HK-2 (cell line): Measurements from ENCODE around the gene YTHDC2.

Experiments
- DNase-seq: peaks from one replicate; pipeline ENCODE4 v3.0.0-alpha.2; 2018; ENCODE audit not compliant: unreplicated experiment

Gene YTHDC2

DNA sequence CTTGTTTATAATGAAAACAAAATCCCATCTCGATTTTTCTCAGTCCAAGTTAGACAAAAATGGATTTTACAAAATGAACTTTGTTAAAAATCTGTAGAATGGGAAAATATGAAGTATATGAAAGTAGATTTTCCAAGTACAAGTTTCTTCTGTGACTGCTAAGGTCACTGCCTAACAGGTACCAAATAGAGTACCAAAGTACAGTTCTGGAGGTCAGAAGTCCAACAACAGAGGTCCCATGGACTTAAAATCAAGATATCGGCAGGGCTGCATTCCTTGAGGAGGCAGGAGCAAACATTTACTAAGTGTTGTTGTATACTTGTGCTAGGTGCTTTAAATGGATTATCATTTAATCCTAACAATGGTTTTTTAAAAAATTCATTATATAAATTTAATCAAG lies 5.9 kb downstream of the YTHDC2 start:
- DNase-seq, result no peak

DNA sequence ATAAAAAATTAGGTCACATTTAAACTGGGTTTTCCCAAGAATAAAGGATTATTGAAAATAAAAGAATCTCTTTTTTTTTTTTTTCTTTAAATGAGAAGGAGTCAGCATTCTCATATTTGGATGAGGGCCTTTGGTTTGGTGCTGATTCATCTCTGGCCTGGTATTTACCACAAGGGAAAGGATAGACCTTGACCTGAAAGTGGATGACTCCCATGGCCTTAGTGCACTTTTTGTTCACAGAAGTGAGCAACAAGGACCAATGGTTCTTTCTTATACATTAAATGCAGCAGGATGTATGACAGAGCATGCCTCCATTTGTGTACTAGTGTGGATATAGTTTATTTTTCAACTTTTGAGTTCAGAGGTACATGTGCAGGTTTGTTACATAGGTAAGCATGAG lies 6.9 kb downstream of the YTHDC2 start:
- no peak for DNase-seq

DNA sequence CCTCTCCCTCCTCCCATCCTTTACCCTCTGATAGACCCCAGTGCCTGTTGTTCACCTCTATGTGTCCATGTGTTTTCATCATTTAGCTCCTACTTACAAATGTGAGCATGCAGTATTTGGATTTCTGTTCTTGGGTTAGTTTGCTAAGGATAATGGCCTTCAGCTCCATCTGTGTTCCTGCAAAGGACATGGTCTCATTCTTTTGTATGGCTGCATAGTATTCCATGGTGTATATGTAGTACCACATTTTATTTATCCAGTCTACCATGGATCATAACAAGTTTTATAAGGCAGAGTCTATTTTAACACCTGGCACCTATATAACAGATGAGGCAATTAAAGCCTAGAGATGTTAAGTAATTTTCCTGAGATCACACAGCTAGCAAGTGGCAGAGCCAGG lies 7.4 kb downstream of the YTHDC2 start:
- DNase-seq, result no peak

DNA sequence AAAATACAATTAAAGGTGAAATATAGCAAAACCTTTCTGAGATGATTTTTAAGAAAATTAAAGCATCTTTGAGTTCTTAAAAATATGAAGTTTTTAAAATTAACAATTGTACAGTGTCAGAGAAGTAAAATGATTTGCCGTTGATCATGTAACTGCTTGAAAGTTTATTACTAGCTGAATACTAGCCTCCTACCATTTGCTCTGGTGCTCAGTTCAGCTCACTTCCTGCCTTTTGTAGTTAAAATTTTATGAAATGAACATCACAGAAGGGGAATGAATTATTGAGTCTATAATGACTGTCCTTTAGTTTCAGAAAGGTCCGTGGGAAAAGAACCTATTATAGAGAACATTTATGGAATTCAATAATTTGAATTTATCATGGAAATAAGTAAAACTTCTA lies 9.7 kb downstream of the YTHDC2 start:
- DNase-seq, result no peak

DNA sequence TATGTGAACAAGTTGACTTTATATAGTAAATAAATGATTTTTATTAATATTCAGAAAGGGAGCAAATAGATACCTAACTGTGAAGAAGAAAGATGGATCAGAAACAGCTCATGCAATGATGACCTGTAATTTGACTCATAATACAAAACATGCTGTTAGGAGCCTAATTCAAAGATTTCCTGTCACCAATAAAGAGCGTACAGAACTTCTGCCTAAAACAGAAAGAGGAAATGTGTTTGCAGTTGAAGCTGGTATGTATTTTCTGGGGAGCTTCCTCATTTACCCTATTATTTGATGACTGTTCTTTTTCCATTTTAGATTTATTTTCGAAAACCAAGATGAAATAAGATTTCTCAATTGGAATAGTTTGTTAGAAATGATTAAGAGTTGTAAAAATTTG lies 11.4 kb downstream of the YTHDC2 start:
- DNase-seq, result no peak

DNA sequence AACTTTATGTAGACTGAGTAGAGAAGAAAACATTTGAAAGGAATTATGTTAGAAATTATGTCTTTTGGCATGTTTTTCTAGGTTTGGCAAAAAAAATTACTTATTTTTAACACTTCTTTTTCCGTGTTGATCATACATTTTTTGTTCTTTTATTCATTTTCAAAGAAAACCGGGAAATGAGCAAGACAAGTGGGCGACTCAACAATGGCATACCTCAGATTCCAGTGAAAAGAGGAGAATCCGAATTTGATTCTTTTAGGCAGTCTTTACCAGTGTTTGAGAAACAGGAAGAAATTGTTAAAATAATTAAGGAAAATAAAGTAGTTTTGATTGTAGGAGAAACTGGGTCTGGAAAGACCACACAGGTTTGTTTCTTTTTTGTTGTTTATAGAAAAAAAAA lies 12.9 kb downstream of the YTHDC2 start:
- DNase-seq, result no peak

DNA sequence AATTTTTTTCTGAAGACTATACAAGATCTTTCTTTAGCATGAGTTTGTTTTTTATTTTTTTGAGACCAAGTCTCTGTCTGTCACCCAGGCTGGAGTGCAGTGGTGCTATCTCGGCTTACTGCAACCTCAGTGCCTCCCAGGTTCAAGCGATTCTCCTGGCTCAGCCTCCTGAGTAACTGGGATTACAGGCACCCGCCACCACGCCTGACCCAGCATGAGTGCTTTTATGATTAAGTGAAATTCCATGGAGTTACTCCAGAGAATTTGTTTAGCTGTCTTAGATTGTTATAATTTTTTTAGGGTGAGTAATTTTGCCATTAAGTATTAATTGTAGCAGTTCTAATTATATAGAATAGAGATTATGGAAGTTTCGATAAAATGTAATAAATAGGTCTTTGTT lies 14.3 kb downstream of the YTHDC2 start:
- DNase-seq, result no peak

DNA sequence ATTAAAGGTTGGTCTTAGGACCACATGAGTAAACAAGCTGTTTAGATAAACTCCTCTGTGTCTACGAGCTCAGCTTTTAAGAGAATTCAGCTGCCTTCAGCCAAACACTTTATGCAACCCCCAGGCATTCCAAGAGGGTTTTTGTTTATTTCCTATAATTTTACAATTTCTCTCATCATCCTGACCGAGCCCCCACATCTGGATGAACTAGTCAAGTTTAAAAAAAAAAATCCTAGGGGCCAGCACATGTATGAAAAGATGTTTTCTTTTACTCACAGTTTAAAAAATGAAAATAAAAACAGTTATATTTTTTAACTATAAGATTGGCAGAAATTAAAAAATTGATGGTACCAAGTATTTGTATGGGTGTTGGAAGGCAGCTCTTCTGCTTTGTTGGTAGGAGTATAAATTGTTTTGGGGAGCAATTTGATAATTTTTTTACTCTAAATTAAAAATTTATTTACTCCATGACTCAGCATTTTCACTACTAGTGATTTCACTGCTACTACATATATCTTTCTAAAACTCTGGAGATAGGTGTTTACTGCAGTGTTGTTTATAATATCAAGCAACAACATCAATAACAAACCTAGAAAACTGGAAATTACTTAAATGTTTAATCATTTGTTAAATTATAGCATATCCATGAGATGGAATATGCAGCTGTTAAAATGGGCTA lies 18.1 kb downstream of the YTHDC2 start:
- DNase-seq, result no peak

DNA sequence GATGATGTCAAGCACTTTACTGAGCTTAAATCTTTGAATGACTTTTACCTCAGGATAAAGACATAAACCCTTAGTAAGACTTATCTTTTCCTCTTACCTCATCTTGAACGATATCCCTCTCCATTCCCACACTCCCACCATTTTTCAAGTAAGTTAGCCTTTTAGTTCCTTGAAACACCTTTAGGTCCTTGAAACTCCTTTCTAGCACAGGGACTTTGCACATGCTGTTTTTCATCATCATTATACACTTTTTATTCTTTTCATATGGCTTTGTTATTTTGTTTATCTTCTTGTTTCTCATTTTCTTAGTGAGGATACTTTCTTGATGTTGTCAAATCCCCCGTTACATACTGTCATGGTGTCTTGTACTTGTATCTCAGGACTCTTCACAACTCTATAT lies 24.8 kb downstream of the YTHDC2 start:
- DNase-seq, result no peak

DNA sequence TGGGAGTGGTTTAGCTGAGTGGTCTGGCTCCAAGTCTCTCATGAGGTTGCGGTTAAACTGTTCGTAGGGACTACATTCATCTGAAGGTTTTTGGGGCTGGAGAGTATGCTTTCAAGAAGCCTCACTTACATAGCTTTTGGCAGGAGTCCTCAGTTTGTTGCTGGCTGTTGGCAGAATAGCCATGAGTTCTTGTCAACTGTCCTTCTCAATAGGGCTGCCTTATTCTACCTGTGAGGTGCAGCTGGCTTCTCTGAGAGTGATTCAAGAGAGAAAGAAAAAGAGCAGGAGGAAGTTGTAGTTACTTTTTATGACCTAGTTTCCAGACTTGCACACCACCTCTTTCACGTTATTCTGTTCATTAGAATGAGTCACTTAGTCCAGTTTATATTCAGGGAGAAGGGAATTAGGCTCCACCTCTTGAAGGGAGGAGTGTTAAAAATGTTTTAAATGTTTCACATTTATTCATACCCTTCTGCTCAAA lies 33.2 kb downstream of the YTHDC2 start:
- DNase-seq, result no peak

DNA sequence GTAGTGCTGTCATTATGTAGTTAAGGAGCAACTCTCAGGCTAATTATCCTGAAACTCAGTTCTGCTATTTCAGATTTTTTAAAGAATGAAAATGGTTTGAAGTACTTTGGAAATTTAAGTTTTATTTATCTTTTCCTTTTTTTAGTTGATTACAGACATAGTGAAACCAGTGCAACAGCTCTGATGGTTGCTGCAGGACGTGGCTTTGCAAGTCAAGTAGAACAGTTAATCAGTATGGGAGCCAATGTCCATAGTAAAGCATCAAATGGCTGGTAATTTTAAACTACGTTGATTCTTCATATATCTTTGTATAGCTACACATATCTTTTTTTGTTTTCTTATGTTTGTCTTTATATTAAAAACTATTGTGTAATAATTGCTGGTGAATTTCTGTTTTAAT lies 34.9 kb downstream of the YTHDC2 start:
- DNase-seq, result no peak

DNA sequence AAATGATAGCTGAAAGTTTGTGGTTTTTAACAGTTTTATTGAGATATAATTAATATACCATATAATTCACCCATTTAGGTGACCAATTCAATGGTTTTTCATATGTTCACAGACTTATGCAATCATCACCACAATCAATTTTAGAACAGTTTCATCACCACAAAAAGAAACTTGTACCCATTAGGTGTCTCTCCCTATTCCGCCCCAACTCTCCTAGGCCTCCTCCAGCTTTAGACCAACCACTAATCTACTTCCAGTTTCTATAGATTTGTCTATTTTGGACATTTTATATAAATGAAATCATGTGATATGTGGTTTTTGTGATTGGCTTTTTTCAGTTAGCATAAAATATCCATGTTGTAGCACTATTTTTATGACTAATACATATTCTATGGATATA lies 38.6 kb downstream of the YTHDC2 start:
- no peak for DNase-seq

DNA sequence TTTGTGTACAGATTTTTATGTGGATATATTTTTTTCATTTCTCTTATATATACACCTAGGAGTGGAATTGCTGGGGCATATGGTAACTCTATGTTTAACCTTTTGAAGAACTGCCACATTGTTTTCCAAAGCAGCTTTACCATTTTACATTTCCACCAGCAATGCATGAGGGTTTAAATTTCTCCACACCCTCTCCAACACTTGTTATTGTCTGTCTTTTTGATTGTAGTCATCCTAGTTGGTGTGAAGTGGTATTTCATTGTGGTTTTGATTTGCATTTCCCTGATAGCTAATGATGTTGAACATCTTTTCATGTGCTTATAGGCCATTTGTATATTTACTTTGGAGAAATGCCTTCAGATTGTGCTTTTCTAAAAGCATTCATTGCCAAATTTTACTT lies 39.1 kb downstream of the YTHDC2 start:
- no peak for DNase-seq

DNA sequence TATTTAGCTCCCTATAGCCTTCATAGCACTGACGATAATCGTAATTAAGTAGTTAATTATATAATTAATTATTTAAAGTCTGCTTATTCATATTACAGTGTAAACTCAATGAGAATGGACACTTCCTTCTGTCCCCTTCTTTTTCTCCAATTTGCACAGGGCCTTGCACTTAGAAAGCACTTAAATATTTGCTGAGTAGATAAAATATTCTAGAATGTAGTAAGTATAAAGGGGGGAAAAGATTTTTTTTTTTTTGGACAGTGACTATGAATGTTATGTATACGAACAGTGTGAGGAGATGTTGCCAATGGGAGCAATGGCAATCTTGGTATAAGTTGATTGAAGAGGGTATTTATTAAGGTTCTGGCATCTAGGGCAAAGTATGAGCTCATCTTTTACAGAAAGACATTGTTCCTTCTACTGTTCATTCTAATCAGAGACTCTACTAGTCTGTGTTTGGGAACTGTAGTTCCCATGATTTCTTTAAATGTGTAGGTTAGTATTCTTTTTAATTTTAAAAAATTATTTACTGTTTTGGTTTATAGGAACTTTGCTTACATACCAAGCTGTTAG lies 49.4 kb downstream of the YTHDC2 start:
- DNase-seq, result no peak

DNA sequence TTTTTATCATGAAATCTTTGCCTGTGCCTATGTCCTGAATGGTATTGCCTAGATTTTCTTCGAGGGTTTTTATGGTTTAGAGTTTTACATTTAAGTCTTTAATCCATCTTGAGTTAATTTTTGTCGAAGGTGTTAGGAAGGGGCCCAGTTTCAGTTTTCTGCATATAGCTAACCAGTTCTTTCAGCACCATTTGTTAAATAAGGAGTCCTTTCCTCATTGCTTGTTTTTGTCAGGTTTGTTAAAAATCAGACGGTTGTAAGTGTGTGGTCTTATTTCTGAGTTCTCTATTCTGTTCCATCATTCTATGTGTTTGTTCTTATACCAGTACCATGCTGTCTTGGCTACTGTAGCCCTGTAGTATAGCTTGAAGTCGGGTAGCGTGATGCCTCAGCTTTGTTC lies 55.9 kb downstream of the YTHDC2 start:
- no peak for DNase-seq

DNA sequence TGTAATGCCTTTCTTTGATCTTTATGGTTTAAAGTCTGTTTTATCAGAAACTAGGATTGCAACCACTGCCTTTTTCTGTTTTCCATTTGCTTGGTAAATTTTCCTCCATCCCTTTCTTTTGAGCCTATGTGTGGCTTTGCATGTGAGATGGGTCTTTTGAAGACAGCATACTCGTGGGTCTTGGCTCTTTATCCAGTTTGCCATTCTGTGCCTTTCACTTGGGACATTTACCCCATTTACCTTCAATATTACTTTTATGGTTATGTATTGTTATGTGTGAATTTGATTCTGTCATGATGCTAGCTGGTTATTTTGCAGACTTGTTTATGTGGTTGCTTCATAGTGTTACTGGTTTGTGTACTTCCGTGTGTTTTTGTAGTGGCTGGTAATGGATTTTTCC lies 59.2 kb downstream of the YTHDC2 start:
- no peak for DNase-seq

DNA sequence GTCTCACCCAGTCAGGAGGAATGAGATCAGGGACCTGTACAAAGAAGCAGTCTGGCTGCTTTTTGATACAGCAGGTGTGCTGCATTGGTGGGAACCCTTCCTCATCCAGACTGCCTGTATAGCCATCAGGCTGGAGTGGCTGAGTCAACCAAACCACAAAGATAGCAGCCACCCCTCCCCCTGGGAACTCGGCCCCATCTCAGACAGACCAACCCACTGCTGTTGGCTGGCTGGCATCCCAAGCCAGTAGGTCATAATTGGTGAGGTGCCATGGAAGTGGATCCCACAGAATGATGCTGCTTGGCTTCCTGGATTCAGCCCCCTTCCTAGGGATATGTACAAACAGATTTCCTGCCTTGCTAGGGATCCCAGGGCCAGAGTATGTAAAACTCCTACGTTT lies 60.9 kb downstream of the YTHDC2 start:
- peak; percentile 74 for DNase-seq

DNA sequence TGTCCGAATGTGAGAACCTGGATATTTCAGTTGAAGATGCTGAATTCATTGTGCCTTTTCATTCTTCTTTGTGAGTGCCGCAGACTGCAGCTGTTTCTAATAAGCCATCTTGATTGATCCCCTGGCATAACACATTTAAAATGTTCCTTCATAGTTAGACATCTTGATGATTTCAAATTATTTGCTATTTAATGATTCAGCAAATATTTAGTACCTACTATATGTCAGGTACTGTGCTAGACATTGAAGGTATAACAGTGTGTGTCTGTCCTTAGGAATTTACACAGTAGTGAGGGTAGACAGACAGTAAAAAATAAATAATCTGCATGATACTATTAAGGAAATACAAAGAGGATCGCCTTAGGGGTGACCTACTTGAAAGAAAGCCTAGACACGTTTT lies 61.6 kb downstream of the YTHDC2 start:
- no peak for DNase-seq

DNA sequence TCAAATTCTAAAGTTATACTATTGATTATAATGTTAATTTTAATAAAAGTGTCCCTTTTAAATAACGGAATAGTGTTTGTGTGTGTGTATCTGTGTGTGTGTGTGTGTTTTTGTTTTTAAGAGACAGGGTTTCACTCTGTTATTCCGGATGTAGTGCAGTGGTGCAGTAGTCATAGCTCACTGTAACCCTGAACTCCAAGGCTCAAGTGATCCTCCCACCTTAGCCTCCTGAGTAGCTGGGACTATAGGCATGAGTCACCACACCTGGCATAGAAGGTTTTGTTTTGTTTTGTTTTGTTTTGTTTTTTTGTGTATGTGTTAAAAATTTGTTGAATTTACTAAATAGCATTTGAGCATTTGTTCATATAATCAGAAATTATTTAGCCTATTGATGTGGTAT lies 64.6 kb downstream of the YTHDC2 start:
- no peak for DNase-seq

DNA sequence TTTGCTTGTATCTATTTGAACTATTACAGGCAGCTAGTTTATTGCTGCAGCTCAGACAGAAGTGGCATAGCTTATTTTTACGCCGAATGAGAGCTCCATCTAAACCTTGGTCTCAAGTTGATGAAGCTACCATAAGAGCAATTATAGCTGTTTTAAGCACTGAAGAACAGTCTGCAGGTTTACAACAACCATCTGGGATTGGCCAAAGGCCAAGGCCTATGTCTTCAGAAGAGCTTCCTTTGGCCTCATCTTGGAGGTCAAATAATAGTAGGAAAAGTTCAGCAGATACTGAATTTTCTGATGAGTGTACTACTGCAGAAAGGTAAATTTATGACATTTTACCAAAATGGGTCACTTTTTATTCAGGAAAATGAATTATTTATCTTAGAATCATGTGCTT lies 67.9 kb downstream of the YTHDC2 start:
- DNase-seq, result no peak

DNA sequence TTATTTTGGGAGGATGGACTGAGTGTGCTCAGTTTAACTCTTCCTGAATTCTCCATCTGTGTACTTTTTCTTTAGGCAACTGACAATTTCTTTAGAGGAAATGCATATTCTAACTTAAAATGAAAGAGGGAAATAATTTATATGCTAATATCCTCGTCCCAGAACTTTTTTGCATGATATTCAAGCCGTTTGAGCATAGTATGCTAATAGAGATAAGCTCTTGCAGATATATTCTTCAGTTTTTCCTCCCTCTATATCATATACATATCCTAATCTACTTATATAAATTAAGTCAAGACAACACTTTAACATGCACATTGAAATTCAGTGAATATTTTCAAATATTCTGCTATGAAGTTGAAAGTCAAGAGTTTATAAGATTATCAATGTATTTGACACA lies 84.7 kb downstream of the YTHDC2 start:
- DNase-seq, result no peak

DNA sequence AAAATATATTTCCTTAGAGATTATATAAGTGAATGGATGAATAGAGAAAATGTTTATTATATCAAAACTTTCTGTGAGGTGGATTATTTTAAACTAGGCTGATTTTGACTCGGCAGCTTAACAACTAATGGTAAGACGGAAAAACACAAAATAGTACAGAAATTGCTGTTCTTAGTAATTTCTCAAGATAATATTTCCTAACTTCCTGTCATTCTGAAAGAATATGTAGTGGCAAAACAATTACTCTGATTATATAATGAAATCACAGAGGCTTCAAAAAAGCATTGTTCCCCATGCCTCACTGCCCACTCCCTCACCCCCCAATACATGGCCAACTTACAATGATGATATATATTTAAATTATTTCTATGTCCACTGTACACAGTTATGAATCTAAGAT lies 85.4 kb downstream of the YTHDC2 start:
- no peak for DNase-seq

DNA sequence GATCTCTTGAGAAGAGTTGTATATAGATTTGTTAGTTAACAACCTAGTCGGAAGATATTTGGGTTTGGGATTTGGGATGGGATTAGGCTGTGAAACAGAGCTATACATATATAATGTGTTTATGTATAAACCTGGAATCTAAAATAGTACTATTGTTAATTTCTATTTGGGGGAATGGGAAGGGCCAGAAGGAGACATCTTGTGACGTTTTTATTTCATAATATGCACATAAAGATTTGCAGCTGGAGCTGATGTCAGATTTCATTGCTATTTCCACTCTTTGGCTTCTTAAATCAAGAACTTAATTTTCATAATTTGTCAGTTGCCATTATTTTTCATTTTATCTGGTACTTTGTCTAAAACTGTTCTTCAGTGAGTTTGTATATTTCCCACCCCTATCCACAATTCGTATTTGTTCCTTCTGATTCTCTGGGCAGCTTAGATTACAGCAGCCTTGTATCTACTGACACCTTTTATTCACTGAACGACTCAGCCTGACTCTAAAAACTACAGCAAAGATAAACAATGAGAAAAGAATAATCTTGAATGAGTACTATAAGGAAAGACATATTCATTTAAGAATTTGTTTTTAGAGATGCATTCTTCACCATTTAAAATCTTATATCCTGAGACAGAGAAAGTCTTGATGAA lies 86.9 kb downstream of the YTHDC2 start:
- no peak for DNase-seq

DNA sequence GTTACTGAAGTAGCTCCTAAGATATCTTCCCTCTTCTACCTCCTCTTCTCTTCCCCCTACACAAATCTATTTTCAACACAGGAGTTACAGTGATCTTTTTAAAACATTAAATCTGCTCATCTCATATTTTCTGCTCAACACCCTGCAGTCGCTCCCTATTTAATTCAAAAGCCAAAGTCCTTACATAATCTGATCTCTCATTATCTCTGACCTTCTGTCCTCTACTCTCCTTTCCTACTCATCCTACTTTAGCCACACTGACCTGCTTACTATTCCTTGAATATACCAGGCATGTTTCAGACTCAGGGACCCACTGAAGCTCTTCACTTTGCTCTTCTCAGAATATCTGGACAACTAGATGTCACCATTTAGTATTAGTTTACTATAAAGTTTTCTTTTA lies 87.9 kb downstream of the YTHDC2 start:
- no peak for DNase-seq
